NCI-H2107 treated with DMSO at 0.1 percent for 48 hours (cell line): ENCODE measurements around the gene SEC14L6.

ENCODE experiments used
- DNase-seq: peaks from one replicate; lab custom pipeline; 2025; ENCODE audit not compliant: unreplicated experiment; lab: John Stamatoyannopoulos, UW

SEC14L6 gene

DNA sequence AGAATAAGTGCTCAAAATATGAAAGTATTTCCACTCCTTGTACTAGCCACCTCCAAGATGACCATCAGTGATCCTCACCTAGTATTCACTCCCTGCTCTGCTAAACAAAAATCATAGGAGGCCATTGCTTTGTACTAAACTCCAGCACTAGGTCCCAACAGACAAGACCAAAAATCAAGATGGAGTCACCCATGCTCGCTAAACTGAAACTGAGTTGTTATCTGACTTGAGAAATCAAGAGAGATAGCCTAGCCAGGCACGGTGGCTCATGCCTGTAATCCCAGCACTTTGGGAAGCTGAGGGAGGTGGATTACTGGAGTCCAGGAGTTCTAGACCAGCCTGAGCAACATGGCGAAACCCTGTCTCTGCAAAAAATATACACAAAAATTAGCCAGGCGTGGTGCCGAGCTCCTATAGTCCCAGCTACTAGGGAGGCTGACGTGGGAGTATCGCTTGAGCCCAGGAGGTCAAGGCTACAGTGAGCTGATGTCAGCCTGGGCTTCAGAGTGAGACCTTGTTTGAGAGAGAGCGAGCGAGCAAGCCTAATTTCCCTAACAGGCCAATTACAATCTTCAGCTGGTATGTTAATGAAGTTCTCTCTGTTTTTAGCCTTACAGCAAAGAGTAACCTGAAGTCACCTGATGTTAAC is 9.3 kb downstream of the SEC14L6 start:
- DNase-seq: no peak

DNA sequence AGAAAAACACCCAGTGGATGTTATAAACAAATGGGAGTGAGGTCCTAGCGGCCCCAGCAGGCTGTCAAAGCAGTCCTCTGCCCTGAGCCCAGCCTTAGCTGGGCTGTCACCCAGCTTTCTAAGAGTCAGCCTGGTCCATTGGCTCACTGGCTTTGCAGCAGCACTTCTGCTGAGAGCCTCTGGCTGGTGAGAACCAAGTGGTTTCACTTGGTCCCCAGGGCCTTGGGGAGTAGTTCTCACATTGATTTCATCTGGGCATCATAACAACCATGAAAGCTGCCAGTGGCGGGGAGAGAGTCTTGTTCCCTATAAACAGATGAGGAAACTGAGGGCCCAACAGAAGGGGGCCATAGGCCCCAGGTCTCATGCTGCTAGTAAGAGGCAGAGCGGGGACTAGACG is 11.4 kb downstream of the SEC14L6 start:
- no peak for DNase-seq

DNA sequence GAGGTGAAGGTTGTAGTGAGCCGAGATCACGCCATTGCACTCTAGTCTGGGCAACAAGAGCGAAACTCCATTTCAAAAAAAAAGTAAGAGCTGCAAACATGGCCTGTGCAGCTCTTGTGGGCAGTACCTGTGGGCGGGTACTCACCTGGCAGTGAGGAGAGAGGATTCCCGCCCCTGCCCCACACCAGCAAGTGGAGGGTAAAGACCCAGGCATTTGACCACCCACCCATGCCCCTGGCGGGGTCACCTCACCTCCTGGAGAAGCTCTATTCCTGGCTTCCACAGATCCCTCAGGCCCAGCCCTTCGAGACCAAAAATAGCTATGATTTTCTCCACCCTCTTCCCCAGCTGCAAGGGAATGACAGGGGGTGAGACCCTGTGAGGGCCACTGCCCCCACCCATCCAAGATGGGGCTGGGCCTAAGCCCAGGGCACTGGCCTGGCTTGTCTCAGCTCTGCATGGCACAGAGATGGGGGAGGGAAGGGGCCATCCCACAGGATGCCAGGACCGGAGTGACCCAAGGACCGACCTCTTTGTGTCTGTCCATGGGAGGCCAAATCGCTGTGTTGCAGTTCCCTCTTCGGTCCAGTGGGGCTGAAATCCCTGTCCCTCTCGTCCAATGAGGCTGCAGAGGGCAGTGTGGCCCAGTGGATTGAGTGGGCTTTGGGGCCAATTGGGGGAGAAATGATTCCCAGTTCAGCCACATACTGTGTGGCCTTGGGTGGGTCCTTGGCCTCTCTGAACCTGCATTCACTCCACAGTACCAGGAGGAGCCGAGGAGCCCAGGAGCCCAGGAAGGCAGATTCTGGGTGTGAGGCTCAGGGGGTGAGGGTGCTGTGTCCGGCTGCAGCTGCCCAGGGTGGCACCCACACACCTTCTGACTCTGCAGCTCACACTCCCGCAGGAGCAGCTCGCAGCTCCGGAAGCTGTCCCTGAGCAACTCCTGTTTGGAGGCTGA is 14.6 kb downstream of the SEC14L6 start:
- no peak for DNase-seq

- no peak for DNase-seq
Measured at GRCh38 chr22:30526656-30527055, 19.9 kb downstream of the SEC14L6 start.

- DNase-seq: no peak
Measured at GRCh38 chr22:30523646-30524489, 22.7 kb downstream of the SEC14L6 start.

GRCh38 chr22:30521368-30522156 is 25.0 kb downstream of the SEC14L6 start:
- no peak for DNase-seq

DNA sequence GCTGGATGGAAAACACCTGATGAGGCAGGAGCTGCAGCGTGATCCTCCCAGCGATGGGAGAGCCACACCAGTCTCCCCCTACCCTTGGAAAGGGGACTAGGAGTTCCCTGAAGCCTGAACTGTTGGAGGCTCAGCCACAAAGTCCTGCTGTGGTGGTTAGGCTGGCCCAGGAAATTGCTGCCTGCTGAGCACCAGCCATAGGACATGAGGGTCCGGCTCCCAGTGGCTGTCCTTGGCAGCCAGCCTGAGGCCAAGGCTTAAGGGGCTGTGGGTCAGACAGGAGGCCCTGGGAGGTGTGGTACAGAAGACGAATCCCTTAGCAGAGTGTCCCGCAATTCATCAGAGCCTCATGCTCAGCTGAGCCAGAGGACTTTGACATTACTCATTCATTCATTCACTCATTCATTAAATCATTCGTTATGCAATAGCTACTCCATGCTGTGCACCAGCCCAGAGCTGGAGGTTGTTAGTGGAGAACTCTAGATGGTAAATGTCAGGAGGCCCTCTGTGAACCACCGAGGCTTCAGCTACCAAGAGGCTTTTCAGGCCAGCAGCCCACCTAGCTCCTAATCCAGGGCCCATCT is 26.6 kb downstream of the SEC14L6 start:
- no peak for DNase-seq

GRCh38 chr22:30516731-30517130 is 29.8 kb downstream of the SEC14L6 start:
- no peak for DNase-seq

- no peak for DNase-seq
Measured at GRCh38 chr22:30516273-30516672, 30.3 kb downstream of the SEC14L6 start.

- no peak for DNase-seq
Measured at GRCh38 chr22:30514252-30514651, 32.3 kb downstream of the SEC14L6 start.

DNA sequence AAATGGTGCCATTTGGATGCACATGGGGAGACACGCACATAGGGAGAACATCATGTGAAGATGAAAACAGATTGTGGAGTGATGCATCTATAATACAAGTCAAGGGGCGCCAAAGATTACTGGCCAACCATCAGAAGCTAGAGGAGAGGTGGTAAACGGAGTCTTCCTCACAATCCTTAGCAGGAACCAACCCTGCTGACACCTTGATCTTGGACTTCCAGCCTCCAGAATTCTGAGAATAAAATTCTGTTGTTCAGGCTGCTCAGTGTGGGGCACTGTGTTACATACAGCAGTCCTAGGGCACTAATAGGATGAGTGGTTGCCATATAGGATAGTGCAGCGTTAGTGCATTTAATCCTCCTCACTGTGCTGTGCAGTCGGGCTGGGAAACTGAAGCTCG is 33.1 kb downstream of the SEC14L6 start:
- DNase-seq: no peak

- DNase-seq: no peak
Measured at GRCh38 chr22:30511911-30512310, 34.6 kb downstream of the SEC14L6 start.

- DNase-seq: no peak
Measured at GRCh38 chr22:30511109-30511508, 35.4 kb downstream of the SEC14L6 start.

DNA sequence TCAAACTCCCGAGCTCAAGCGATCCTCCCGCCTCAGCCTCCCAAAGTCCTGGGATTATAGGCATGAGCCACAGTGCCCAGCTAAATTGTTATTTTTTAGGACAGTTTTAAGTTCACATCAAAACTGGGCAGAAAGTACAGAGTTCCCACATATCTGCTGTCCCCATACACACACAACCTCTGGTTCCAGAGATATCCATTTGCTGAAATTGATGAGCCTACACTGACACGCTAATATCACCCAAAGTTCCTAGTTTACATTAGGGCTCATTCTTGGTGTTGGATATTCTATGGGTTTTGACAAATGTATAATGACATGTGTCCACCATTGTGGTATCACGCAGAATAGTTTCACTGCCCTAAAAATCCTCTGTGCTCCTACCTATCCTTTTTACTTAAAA is 38.3 kb downstream of the SEC14L6 start:
- DNase-seq: no peak

- no peak for DNase-seq
Measured at GRCh38 chr22:30507670-30508069, 38.9 kb downstream of the SEC14L6 start.

DNA sequence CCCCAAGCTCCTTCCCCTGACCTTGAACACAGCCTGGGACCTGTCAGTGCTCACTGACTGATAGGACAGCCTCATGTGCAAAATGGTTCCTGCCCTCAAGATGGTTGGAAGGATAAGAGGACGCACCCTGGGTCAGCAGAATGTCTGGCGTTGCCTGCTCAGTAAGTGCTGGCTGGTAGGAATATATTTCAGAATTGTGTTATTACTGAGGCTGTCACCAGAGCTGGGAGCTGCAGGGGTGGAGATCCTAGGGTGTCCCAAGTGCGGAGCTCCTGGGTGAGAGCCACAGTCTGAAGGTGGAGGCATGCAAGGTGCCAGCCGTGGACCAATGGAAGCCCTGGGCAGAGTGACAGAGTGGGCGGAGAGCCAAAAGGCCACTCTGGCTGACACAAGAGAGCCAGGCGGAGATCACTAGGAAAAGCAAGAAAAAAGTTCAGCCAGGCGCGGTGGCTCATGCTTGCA is 40.0 kb downstream of the SEC14L6 start:
- DNase-seq: no peak

- DNase-seq: no peak
Measured at GRCh38 chr22:30503551-30503950, 43.0 kb downstream of the SEC14L6 start.

DNA sequence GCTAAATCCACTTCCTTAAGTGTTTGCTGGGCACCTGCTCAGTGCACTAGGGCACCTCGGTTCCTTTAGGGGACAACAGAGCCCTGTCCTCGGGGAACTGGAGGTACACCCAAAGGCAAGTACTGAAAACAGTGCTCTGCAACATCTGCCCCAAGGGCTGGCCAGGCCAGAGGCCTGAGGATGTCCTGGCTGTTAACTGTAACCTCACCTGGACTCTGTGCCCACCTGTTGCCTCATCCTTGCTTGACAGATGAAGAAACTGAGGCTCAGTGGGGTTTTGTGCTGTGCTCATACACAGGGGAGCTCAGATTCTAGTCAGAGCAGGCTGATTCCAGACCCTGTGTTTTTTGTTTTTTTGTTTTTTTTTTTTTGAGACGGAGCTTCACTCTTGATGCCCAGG is 43.6 kb downstream of the SEC14L6 start:
- DNase-seq: no peak

GRCh38 chr22:30502153-30502552 is 44.4 kb downstream of the SEC14L6 start:
- no peak for DNase-seq

DNA sequence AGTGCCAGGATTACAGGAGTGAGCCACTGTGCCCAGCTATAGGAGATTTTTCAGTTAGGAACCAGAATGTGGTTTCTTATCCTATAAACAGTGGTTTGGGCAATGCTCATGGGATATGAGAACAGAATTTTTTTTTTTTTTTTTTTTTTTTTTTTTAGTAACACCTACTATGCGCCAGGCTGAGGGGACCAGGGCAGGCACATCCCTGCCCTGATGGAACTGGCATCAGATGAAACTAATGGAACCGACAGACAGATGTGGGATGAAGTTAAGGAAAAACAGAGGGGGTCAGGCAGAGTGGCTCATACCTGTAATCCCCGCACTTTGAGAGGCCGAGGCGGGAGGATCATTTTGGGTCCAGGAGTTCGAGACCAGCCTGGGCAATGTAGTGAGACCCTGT is 45.9 kb downstream of the SEC14L6 start:
- no peak for DNase-seq
